ENCODE data around the gene NUAK1.
"Not testable (repeated sequence)": the region's sequence is repeated elsewhere in the genome, so short reads cannot be mapped to it uniquely, and the experiment has no call there.

NUAK1 gene

GRCh38 chr12:106027911-106028310 lies 110.8 kb downstream of the NUAK1 start:
- DNase-seq, result no peak

GRCh38 chr12:106027286-106027685 lies 111.5 kb downstream of the NUAK1 start:
- no peak for DNase-seq

GRCh38 chr12:106025129-106025528 lies 113.6 kb downstream of the NUAK1 start:
- DNase-seq, result no peak

- DNase-seq, result no peak
Observed at GRCh38 chr12:106023039-106023438, 115.7 kb downstream of the NUAK1 start.

GRCh38 chr12:106022568-106023012 lies 116.2 kb downstream of the NUAK1 start:
- no peak for DNase-seq

- no peak for DNase-seq
Observed at GRCh38 chr12:106021516-106021915, 117.2 kb downstream of the NUAK1 start.

- DNase-seq, result no peak
Observed at GRCh38 chr12:106020736-106021135, 118.0 kb downstream of the NUAK1 start.

GRCh38 chr12:106019144-106019543 lies 119.6 kb downstream of the NUAK1 start:
- DNase-seq, result no peak

- no peak for DNase-seq
Observed at GRCh38 chr12:106018286-106018685, 120.5 kb downstream of the NUAK1 start.

GRCh38 chr12:106016601-106017278 lies 122.0 kb downstream of the NUAK1 start:
- DNase-seq, result not testable (repeated sequence)

- no peak for DNase-seq
Observed at GRCh38 chr12:106015646-106016045, 123.1 kb downstream of the NUAK1 start.

- no peak for DNase-seq
Observed at GRCh38 chr12:106013941-106014340, 124.8 kb downstream of the NUAK1 start.
